GM19025 (cell line): Measurements from ENCODE around the gene AREL1.

Experiments
- ATAC-seq: cut with Tn5 transposase; IDR thresholded peaks from one replicate; pipeline ENCODE4 v1.9.1; 2021; ENCODE audit warnings: mild to moderate bottlenecking, low read depth, moderate library complexity; ENCODE audit not compliant: unreplicated experiment

The AREL1 gene

DNA sequence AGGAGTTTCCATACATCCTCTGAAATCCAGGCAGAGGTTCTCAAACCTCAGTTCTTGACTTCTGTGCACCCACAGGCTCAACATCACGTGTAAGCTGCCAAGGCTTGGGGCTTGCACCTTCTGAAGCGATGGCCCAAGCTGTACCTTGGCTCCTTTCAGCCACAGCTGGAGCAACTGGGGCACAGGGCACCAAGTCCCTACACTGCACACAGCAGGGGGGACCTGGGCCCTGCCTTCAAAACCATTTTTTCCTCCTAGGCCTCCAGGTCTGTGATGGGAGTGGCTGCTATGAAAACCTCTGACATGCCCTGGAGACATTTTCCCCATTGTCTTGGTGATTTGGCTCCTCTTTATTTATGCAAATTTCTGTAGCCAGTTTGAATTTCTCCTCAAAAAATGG, 10.6 kb downstream of the AREL1 start:
- no peak for ATAC-seq

DNA sequence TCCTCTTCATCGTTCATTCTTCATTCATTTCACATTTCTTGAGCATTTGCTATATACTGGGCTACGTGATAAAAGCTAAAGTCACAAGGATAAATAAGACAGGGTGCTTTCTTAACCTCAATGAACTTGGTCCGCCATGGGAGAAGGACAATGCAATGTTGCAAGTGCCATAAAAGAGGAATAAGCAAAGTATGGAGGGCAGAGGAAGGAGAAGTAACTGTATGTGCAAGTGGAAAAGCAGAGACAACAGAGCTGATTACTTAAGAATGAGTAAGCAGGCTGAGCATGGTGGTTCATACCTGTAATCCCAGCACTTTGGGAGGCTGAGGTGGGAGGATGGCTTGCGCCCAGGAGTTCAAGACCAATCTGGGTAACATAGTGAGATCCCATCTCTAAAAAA, 14.4 kb downstream of the AREL1 start:
- no peak for ATAC-seq

DNA sequence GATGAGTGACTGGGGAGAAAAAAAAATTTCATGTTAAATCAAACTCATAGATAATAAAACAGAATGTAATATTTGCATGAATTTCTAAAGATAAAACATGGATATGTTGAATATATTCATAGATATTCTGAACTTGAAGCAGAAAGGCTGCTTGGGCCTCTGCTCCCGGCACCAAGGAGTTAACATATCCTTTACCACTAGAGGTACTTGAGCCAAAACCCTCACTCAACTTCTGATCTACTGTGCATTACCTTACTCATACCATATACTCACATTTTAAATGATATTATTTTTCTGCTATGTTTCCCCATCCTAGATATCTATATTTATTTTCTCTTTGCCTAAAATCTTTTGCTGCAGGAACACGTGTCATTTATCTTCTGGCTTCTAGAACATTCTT, 14.9 kb downstream of the AREL1 start:
- ATAC-seq = no peak

DNA sequence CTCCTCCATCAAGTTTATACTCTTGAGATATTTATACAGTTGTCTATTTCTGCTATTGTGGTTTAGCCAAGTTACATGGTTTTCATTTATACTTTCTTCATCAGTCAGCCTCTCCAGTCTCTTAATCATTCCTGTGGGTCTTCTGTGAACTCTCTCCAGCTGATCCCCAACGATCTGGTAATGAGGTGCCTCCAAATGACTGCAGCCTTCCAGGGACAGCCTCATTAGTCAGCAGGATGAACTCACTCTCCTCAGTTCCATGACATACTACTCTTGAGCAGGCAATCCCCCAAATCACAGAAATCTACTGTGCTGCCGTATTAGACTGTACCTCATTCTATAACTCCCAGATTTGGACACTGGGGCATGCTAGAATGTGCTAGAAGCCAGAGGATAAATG, 15.3 kb downstream of the AREL1 start:
- ATAC-seq = no peak

DNA sequence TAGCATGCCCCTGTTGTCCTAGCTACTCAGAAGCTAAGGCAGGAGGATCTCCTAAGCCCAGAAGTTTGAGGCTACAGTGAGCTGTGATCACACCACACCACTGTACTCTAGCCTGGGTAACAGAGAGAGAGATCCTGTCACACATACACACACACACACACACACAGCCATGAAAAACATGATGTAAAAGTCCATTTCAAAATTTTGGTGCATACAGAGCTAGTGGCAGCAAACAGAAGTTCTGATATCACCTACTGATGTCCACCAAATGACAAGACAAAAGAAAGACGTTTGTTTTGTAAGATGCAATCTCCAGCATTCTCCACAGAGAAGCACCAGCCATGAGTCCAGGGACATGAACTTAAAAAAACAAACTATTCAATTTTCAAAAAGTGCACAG, 15.9 kb downstream of the AREL1 start:
- no peak for ATAC-seq

DNA sequence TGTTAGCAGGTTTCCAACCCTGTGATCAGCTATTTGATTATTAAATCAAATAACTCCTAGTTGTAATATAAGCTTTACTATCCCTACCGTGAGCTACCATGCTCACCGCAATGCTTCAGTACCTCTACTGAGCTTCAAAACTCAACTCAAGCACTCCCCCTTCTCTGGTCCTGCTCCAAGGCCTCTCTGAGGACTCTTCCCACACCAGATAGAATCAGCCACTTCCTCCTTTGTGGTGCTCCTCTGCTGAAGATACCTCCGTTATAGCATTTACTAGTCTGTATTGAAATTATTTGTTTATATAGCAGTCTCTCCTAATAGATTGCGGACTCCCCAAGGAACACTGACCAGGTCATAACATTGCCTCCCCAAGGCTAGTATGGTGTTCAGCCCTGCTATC, 17.5 kb downstream of the AREL1 start:
- ATAC-seq = no peak

DNA sequence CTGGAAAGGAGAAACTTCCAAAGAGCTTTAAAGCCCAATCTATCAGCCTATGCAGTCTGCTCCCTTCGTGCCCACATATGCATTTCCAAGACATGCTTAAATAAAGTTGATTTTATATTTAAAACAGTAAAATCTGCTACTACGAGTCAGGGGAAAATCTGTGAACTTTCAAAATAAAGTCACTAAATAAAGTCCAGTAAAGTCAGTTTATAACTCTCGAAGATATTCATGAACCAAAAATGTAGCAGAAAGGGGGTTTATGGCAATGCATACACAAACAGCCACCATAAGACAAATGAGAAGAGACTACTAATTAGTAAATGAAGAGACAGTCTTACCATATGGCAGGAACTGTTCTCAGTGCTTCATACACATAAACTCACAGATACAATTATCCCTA, 19.7 kb downstream of the AREL1 start:
- ATAC-seq = no peak

DNA sequence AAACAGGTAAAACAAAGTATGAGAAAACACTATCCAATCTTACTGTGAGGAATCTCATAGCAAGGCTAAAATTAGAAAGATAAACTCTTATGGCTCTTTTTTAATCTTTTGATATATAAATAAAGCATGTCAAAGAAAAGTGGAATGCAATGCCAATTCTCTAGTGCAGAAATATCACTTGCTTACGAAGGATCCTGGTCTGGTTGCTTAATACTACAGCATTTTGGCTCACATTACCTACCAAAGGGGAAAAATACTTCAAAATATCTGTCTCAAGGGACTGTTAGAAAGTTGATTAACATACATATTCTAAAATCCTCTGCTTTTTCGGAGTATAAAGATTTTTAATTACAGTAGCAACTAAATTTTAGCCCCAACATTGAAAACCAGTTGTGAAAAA, 21.4 kb downstream of the AREL1 start:
- no peak for ATAC-seq

DNA sequence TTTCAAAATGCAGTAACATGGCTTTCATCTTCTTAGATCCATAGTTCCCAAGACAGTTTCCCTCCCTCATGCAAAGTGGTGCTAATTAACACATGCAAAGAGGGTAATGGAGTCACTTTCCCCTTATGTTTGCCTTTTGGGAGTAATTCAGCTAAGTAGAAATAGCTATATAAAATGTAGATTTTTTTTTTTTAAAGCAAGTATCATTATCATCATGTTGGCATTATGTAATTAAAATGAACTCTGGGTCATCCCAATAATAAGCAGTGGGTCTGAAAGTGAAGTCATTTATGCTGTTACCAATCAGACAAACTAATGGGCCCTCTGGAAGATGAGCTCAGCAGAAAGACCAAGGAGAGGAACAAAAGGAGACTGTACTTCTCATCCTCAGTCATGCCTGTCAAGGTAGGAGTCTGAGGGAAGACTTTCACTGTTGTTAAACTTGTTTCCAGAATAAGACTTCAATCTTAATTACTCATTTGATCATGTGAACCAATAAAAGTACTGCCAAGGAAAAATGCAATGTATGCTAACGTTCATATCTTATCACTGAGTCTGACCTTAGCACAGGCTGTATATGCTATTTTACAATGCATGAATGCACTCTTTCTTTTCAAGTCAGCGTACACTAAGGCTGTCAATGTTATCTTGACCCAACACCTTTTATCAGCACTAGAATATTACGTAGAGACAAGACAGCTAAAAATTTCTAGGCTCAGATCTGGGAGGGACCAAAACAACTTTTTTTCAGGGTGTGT, 26.8 kb downstream of the AREL1 start:
- ATAC-seq = no peak

DNA sequence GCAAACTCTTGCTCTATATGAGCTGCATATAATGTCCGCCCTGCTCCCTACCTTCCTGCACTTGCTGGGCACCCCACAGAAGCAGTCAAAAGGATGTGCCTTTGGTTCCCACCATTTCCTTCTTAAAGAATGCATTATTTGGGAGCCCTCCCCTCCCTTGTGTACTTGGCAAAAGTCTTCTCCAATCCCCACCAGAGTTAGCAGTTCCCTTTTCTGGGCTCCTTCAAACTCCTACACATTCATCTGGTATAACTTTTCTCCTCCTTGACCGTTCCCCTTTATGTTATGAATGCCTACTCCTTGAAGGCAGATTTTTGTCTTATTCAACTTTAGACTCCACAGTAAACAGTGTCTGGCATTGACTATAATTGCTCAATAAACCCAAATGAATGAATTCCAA, 27.8 kb downstream of the AREL1 start:
- no peak for ATAC-seq

DNA sequence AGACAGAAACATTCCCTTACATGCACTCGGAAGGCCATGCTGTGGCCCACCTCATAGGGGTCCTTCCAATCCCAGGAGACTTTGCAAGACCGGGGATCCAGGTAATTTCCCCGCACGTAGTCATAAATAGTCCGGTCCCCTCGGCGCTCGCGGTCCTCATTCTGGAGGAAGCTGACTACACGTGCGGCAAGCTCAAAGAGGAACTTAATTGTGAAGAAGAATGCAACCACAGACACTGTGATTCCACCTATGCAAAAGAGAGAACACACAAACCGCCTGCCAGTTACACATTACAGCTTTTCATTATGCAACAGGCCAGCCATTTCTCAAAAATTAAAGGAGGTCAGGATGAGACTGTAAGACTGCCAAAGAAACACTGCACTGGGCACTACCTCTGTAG, 28.4 kb downstream of the AREL1 start:
- no peak for ATAC-seq

DNA sequence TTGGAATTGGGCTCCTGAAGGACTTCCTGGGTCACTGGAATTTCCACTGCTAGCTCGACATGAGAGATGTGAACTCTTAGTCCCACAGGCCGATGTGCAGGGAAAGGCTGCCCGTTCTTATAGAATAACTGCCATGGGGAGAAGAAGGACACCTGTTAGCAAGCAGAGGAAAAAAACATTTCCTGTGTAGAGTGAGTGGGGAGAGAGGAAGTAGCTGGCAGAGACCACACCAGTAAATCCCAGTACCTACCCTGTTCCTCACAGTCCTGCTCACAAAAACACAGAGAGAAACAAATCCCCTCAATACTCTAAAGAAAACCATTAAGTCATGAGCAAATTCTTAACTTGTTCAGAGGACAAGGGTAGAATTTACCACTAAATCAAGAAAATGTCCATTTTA, 29.5 kb downstream of the AREL1 start:
- ATAC-seq = no peak

DNA sequence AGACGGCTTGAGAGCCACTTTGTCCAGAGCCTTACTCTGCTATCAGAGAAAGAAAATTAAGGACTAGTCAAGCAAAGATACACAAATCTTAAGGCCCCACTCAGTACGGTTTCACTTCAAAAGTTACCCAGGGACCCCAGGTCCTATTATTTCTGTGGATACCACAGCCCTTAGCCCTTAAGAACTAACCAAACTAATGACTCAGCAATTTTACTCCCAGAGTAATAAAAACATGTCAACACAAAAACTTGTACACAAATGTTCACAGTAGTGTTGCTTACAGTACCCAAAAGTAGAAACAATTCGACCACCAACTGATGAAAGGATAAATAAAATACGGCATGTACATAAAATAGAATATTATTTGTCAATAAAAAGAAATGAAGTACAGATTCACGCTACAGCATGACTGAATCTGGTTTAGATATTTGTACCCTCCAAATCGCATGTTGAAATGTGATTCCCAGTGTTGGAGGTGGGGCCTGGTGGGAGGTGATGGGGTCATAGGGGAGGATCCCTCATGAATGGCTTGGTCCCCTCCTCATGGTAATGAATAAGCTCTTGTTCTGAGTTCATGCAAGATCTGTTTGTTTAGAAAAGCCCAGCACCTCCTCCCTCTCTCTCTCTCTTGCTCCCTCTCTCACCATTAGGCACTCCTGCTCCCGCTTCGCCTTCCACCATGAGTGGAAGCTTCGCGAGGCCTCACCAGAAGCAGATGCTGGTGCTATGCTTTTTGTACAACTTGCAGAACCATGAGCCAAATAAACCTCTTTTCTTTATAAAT, 30.5 kb downstream of the AREL1 start:
- no peak for ATAC-seq

DNA sequence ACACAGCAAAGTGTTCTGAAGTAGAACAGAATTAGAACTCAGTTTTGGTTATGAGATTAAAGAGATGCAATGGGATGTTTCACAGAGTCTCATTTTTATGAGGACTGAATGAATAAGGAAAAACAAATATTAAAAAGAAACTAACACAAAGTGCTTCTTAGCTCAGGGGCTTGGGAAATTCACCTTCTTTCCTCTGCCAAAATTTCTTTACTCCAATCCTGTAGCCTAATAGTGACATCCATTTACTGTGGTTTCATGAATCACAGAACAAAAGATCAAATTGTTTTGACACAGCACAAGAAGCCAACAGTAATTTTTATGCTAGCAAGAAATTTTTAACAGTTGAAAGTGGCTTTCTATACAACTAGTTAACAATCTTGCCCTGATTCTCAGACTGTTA, 37.7 kb downstream of the AREL1 start:
- no peak for ATAC-seq

DNA sequence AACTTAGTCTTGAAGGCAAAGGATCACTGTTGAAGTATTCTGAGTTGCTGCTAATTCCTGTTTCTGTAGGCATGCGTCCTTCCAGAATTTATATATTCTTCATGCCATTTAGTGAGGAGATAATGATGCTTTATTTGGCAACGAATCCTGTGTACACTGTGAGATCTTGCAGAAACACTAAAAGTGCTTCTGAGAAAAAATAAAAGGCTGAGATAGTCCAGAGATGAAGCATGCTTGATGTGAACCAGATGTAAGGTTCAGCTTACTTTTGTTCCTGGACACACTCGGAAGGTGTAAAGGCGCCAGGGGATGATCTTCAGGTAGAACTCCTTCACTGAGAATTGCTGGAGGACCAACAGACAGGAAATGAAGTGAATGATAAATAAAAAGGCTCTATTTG, 39.1 kb downstream of the AREL1 start:
- no peak for ATAC-seq

DNA sequence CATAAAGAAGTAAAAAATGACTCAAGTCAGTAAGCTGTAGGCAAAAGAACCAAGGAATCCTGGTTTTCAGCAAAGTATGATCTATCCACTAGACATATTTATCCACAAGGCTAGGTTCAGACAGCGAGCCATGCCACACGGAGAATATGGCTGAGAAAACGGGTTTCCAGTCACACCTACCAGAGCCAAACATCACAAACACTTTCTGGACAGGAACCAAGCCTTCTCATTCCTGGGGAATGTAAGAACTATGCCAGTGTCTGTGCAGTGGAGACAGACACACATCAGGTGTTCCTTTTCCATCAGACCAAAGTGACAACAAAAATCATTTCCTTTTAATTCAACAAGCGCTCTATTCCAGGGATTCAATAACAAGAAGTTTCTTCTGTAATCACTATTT, 41.1 kb downstream of the AREL1 start:
- ATAC-seq = no peak

DNA sequence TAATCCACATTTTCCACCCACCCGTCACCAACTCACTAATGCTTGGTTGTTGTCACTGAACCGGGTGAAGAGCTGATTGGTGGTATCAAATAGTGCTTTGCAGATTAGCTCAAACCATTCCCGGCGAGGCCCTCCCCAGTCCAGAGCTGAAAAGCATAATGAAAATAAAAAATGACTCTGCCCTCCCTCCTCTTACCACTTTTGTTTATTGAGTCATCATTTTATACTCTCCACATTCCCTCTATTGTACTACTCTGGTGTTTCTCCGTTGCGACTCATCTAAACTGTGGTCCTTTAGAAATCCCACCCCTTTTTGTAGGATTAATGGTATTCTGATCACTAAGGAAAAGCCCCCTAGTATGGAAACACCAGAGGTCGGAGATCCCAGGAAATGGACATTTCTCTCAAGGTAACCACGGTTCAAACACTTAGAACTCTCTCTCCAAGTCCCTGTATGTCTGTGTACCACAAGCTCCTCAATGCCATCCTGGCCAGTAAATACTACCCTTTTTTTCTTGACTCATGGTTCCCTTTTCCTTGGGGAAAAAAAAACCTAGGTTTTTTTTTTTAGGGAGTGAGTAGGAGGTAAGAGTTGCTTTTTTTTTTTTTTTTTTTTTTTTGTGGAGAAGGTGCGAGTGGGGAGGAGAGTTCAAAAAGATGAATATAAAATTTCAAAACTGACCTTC, 42.0 kb downstream of the AREL1 start:
- ATAC-seq = no peak

DNA sequence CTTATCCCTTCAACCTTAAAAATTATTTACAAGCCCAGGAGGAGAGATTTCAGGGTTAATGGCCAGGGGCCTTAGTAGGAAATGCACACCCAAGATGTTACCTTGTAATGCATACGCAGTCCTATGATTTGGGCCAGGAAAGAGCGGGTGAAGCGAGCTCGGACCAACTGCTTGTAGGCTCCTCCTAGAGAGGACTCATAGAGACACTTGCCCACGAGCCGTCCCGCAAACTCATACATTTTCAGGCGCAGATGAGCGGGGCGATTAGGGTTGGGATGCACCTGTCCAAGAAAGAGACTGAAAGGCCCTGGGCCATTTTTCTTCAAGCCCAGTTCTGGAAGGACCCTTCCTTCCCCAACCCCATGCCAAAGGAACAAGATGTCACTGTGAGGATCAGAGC, 43.0 kb downstream of the AREL1 start:
- no peak for ATAC-seq

DNA sequence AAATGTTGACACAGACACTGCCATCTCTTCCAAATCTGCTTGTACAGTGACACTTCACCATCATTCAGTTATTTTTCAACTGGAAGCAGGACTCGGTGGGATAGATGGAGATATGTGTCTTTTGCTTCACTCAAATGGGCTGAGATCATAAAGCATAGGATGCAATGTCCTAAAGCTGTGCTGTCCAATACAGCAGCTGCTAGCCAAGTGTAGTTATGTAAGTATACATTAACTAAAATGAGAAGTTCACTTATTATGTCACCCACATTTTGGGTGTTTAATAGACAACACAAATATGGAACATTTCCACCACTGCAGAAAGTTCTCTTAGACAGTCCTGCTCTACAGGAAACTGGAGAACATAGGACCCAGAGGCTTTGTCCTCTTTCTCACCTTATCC, 43.6 kb downstream of the AREL1 start:
- ATAC-seq = no peak

DNA sequence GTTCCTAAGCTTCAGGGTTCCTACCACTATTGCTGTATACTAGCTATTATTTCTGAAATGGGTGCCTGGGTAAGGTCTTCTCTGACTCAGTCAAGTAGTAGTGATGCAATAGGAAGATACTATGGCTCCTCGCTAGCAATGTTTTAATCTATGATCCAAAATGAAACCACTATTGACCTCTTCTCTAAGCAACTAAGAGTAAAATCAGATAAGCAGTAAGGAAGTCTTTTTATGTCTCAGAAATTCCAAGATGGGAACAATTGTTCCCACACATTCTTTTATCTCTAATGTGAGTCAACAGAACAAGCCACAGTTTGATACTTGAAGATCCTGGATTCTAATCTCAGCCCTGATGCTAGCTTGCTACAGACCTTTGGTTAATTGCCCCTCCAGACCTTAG, 45.1 kb downstream of the AREL1 start:
- no peak for ATAC-seq

DNA sequence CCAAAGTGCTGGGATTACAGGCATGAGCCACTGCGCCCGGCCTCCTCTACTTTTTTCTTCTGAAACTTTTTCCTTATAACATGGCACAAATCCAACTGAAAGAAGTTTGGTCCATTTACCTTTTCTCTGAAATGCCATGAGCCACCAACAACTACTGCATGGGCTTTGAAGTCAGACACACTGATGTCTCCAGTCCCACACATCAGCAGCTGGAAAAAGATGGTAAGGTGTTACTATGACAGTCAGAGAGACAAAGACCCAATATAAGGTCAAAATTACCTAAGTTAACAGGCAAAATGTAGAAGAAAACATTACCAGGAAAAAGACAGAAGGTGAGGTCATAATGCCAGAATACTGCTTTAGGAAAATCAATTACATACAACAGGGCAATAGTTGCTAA, 48.2 kb downstream of the AREL1 start:
- ATAC-seq = no peak

DNA sequence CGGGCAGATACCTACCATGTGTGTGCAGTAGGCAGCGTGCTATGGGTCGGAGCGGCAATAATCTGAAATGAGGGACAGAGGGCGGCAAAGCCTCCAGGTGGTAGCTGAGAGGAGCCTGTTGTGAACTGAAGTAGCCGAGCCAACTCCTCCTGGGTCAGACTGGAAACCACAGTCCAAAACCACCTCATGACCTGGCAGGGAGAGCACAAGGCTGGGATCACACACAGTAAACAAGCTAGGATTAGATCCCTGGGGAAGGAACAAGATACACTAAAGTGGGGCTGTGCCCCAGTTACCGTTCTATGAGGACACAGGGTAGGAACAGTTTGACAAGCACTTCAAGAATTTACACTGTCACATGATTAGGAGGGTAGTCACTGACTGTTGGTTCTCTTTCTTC, 49.0 kb downstream of the AREL1 start:
- no peak for ATAC-seq
